ENCODE results near the gene TGM6. TPM values are rescaled to one million over a fixed set of nuclear protein-coding genes. Genes with fewer than 3 reads are reported as not detected.

TGM6 gene
- polyA plus RNA-seq, 1 donor from 2014 or later = not detected

GRCh38 chr20:2357114-2357513 is 23.6 kb upstream of the TGM6 start:
- Histone ChIP-seq H4K20me1 (ENCODE audit: insufficient read depth) (no peaks in the 10 kb centered on the region), H3K9me3 (ENCODE audit: low read length) (peaks cover 3% of the 10 kb centered on the region), H3K4me2 (ENCODE audit: low read length) (no peak overlapping the region), H3K79me2 (replicated peaks; ENCODE audit: insufficient read depth, low read length) (no peaks in the 10 kb centered on the region), H3F3A (ENCODE audit: insufficient read depth, low read length, poor library complexity, severe bottlenecking) (no peaks in the 10 kb centered on the region), H3K27me3 (ENCODE audit: insufficient read depth, low read depth, low read length) (no peaks in the 10 kb centered on the region), H3K4me3 (ENCODE audit: low read length) (no peak overlapping the region), H2AFZ (ENCODE audit: low read depth, low read length) (no peak overlapping the region), H3K9me2 (ENCODE audit: insufficient read depth, low read length) (no peaks in the 10 kb centered on the region), H3K9ac (ENCODE audit: low read length) (no peak overlapping the region), H3K36me3 (ENCODE audit: insufficient read depth, low read length) (no peaks in the 10 kb centered on the region), H3K27ac (ENCODE audit: low read length) (no peak overlapping the region)
- TF ChIP-seq REST (IDR thresholded peaks at IDR 0.05; ENCODE audit: borderline replicate concordance) (no peak), POLR2AphosphoS5 (IDR thresholded peaks at IDR 0.05) (no peak), RAD21 (conservative IDR thresholded peaks at IDR 0.05) (no peak), TAF1 (IDR thresholded peaks at IDR 0.05; ENCODE audit: low read depth) (no peak), SMC3 (conservative IDR thresholded peaks at IDR 0.05; ENCODE audit: poor library complexity) (no peak)

GRCh38 chr20:2358006-2358405 is 22.7 kb upstream of the TGM6 start:
- no peak for TF ChIP-seq POLR2AphosphoS5 (IDR thresholded peaks at IDR 0.05)
- no peak for TF ChIP-seq REST (IDR thresholded peaks at IDR 0.05; ENCODE audit: borderline replicate concordance)
- TF ChIP-seq CTCF (IDR thresholded peaks at IDR 0.05; ENCODE audit: poor library complexity, severe bottlenecking) = no peak
- no peak for TF ChIP-seq TAF1 (IDR thresholded peaks at IDR 0.05; ENCODE audit: low read depth)
- no peak for TF ChIP-seq MXI1 (conservative IDR thresholded peaks at IDR 0.05; ENCODE audit: poor library complexity, severe bottlenecking)
- TF ChIP-seq RAD21 (conservative IDR thresholded peaks at IDR 0.05) = no peak
- no peak for TF ChIP-seq EP300 (conservative IDR thresholded peaks at IDR 0.05; ENCODE audit: poor library complexity, severe bottlenecking)
- no peak for TF ChIP-seq EZH2 (IDR thresholded peaks at IDR 0.05; ENCODE audit: borderline replicate concordance, insufficient read depth, low read length, poor library complexity, severe bottlenecking)
- TF ChIP-seq SMC3 (conservative IDR thresholded peaks at IDR 0.05; ENCODE audit: poor library complexity) = no peak
- no peaks in the 10 kb centered on the region for H4K20me1 ChIP-seq (ENCODE audit: insufficient read depth)
- no peaks in the 10 kb centered on the region for H3K9me2 ChIP-seq (ENCODE audit: insufficient read depth, low read length)
- no peaks in the 10 kb centered on the region for H3K36me3 ChIP-seq (ENCODE audit: insufficient read depth, low read length)
- H3K9me3 ChIP-seq (ENCODE audit: low read length) = peaks cover 3% of the 10 kb centered on the region
- H2AFZ ChIP-seq (ENCODE audit: low read depth, low read length) = no peak overlapping the region
- no peaks in the 10 kb centered on the region for H3K27me3 ChIP-seq (ENCODE audit: insufficient read depth, low read depth, low read length)
- no peaks in the 10 kb centered on the region for H3K79me2 ChIP-seq (replicated peaks; ENCODE audit: insufficient read depth, low read length)
- H3K4me2 ChIP-seq (ENCODE audit: low read length) = no peak overlapping the region
- no peak overlapping the region for H3K27ac ChIP-seq (ENCODE audit: low read length)
- no peak overlapping the region for H3K9ac ChIP-seq (ENCODE audit: low read length)
- H3F3A ChIP-seq (ENCODE audit: insufficient read depth, low read length, poor library complexity, severe bottlenecking) = no peaks in the 10 kb centered on the region
- H3K4me3 ChIP-seq (ENCODE audit: low read length) = no peak overlapping the region
